HepG2 (cell line): ENCODE results near the gene CFAP61. TPM values are rescaled to one million over a fixed set of nuclear protein-coding genes. Genes with fewer than 3 reads are reported as not detected.

Experiments used
- ATAC-seq: fragments of 200-7000 bp; cut with Tn5 transposase; 3 replicates; pipeline ENCODE4 v1.9.1; 2020; ENCODE audit warnings: mild to moderate bottlenecking, moderate library complexity
- BruUV-seq: library from RNA; stranded (reverse); fragments of 400-500 nt; replicated peaks from 2 replicates; lab custom pipeline; 2021; lab: Mats Ljungman, UMichigan
- CTCF ChIA-PET: fragments of 300-600 bp; formaldehyde crosslinking; extraction: SDS; loops from one replicate; lab custom pipeline; 2021; ENCODE audit warnings: low total read pairs, inconsistent platforms, low intra/inter-chr PET ratio; lab: Yijun Ruan, JAX
- POLR2A ChIA-PET: fragments of 350-600 bp; sonication (Branson Sonifier 250); formaldehyde crosslinking; loops from one replicate; lab custom pipeline; 2020; ENCODE audit warnings: antibody characterized with exemption, inconsistent platforms; lab: Yijun Ruan, JAX
- DNase-seq: peaks from one replicate; pipeline ENCODE4 v3.0.0-alpha.2; 2015; ENCODE audit warnings: low spot score
- FAIRE-seq: peaks from 3 replicates; lab custom pipeline; 2011; peaks lifted over from hg19 to GRCh38; lab: Jason Lieb, UNC
- H2AFZ ChIP-seq: one replicate; pipeline ENCODE4 v1.6.1; 2011; ENCODE audit warnings: low read length, inconsistent platforms
- H3K27ac ChIP-seq: fragments of 300-600 bp; 3 replicates; pipeline ENCODE4 v1.8.0; 2011; ENCODE audit warnings: mixed run types, mild to moderate bottlenecking, mixed read lengths, low read length, inconsistent platforms; ENCODE audit not compliant: insufficient read depth; ENCODE audit errors: extremely low read length
- H3K27me3 ChIP-seq, 2 experiments: fragments of 200-600 bp in 1 of 2; 2 replicates in 1 of 2; 3 replicates in 1 of 2; pipeline versions ENCODE4 v1.6.0 to v1.8.0; 2011; ENCODE audit warnings: low read length in 2 of 2, mild to moderate bottlenecking in 2 of 2, moderate library complexity in 2 of 2, inconsistent platforms in 1 of 2; ENCODE audit not compliant: insufficient read depth in 2 of 2, control insufficient read depth in 1 of 2
- H3K36me3 ChIP-seq, 2 experiments: fragments of 200-600 bp in 1 of 2; replicated peaks in 1 of 2; 2 replicates in 1 of 2; 3 replicates in 1 of 2; pipeline versions ENCODE4 v1.5.1 to v1.8.0; 2011; ENCODE audit warnings: low read length in 2 of 2, inconsistent platforms in 1 of 2; ENCODE audit not compliant: insufficient read depth in 2 of 2, control insufficient read depth in 1 of 2
- H3K4me1 ChIP-seq: 2 replicates; pipeline ENCODE4 v1.5.1; 2012; ENCODE audit warnings: low read length, inconsistent platforms; ENCODE audit not compliant: insufficient read depth
- H3K4me2 ChIP-seq: 2 replicates; pipeline ENCODE4 v1.6.0; 2011; ENCODE audit warnings: low read depth, low read length, inconsistent platforms
- H3K4me3 ChIP-seq, 3 experiments: fragments of 200-600 bp in 1 of 3; sonication (generic), shearing (Covaris generic) in 1 of 3; replicated peaks in 1 of 3; 2 replicates each; pipeline ENCODE4 v1.5.1; 2011 to 2016; ENCODE audit warnings: low read length in 3 of 3, inconsistent platforms in 2 of 3, low read depth in 2 of 3, mild to moderate bottlenecking in 2 of 3, control low read depth in 1 of 3, mixed read lengths in 1 of 3; ENCODE audit not compliant: insufficient read depth in 1 of 3
- H3K79me2 ChIP-seq: one replicate; pipeline ENCODE4 v1.6.1; 2011; ENCODE audit warnings: low read length, inconsistent platforms; ENCODE audit not compliant: insufficient read depth
- H3K9ac ChIP-seq: 2 replicates; pipeline ENCODE4 v1.6.0; 2011; ENCODE audit warnings: mild to moderate bottlenecking, low read depth, low read length, inconsistent platforms; ENCODE audit not compliant: insufficient read depth
- H3K9me3 ChIP-seq: 2 replicates; pipeline ENCODE4 v1.5.1; 2012; ENCODE audit warnings: mild to moderate bottlenecking, low read length
- H4K20me1 ChIP-seq: 2 replicates; pipeline ENCODE4 v1.6.0; 2011; ENCODE audit warnings: inconsistent platforms, mild to moderate bottlenecking, low read length, moderate library complexity; ENCODE audit not compliant: insufficient read depth
- BATF2 ChIP-seq: sonication (generic); formaldehyde crosslinking; IDR thresholded peaks from 2 replicates; pipeline ENCODE4 v1.8.0; 2022; ENCODE audit warnings: mild to moderate bottlenecking, missing genetic modification reagents, moderate library complexity
- E2F1 ChIP-seq: sonication (generic); formaldehyde crosslinking; IDR thresholded peaks from 2 replicates; pipeline ENCODE4 v1.5.0; 2020; ENCODE audit warnings: missing genetic modification reagents
- ELF1 ChIP-seq: sonication (generic); formaldehyde crosslinking; IDR thresholded peaks from 2 replicates; pipeline ENCODE4 v1.4.0; 2020; ENCODE audit warnings: missing genetic modification reagents
- IRF2 ChIP-seq: IDR thresholded peaks from 2 replicates; pipeline ENCODE4 v1.6.1; 2018; ENCODE audit warnings: missing genetic modification reagents, missing compliant biosample characterization
- ZNF687 ChIP-seq: sonication (generic); formaldehyde crosslinking; IDR thresholded peaks from 2 replicates; pipeline ENCODE4 v1.5.1; 2020; ENCODE audit warnings: mild to moderate bottlenecking, missing genetic modification reagents, moderate library complexity
- ZNF737 ChIP-seq: sonication (generic); formaldehyde crosslinking; IDR thresholded peaks from 2 replicates; pipeline ENCODE4 v1.5.0; 2020; ENCODE audit warnings: missing genetic modification reagents, mild to moderate bottlenecking, borderline replicate concordance
- WGBS: methylation state at CpG from one replicate; pipeline ENCODE4 v1.1.6; 2017; ENCODE audit warnings: low lambda C conversion rate; 5-methylcytosine and 5-hydroxymethylcytosine counted together
- in situ Hi-C: cut with HindIII; loops from 2 replicates; pipeline ENCODE4 v1.10.0; 2017; ENCODE audit warnings: low pct_unique_long_range_greater_than_20kb; ENCODE audit not compliant: extremely low pct_ligation_motif_present
- intact Hi-C: fragments of 100-400 bp; cut with micrococcal nuclease; formaldehyde crosslinking; loops from one replicate; pipeline ENCODE4 v1.10.0; 2022; ENCODE audit not compliant: unreplicated experiment
- polyA plus RNA-seq, 8 experiments: library from polyadenylated mRNA; depleted of rRNA in 3 of 8; stranded (reverse) in 7 of 8; unstranded in 1 of 8; fragments of >200 nt; fragmentation: Illumina TruSeq in 4 of 8; extraction: Trizol in 4 of 8; gene quantifications; 2 replicates each; pipeline versions ENCODE4 v1.2.1 to v1.2.3, GENCODE V29; 2011 to 2016; ENCODE audit warnings: low read depth in 4 of 8, missing spikeins in 1 of 8, mixed read lengths in 1 of 8; ENCODE audit not compliant: insufficient read depth in 1 of 8
- total RNA-seq, 5 experiments: library from RNA; depleted of rRNA; stranded (reverse); fragments of >200 nt; fragmentation: Illumina TruSeq; extraction: Trizol; gene quantifications; 2 replicates each; pipeline ENCODE4 v1.2.3, GENCODE V29; 2016; ENCODE audit warnings: low read depth in 1 of 5
- TF ChIP-seq, protein P1 (sequence below): sonication (generic); formaldehyde crosslinking; IDR thresholded peaks from 2 replicates; pipeline ENCODE4 v1.4.0; 2020; ENCODE audit warnings: missing genetic modification reagents, mild to moderate bottlenecking, borderline replicate concordance
- TF ChIP-seq, protein P2 (sequence below): sonication (generic); formaldehyde crosslinking; conservative IDR thresholded peaks from 2 replicates; pipeline ENCODE4 v1.4.0; 2020; ENCODE audit warnings: missing genetic modification reagents

Gene CFAP61
- total and polyA plus RNA-seq, 2 of the 13 experiments (the other 11 are each of a cell fraction or from before 2014, with no cell fraction given), result 0.27 TPM; not detected in 1

DNA sequence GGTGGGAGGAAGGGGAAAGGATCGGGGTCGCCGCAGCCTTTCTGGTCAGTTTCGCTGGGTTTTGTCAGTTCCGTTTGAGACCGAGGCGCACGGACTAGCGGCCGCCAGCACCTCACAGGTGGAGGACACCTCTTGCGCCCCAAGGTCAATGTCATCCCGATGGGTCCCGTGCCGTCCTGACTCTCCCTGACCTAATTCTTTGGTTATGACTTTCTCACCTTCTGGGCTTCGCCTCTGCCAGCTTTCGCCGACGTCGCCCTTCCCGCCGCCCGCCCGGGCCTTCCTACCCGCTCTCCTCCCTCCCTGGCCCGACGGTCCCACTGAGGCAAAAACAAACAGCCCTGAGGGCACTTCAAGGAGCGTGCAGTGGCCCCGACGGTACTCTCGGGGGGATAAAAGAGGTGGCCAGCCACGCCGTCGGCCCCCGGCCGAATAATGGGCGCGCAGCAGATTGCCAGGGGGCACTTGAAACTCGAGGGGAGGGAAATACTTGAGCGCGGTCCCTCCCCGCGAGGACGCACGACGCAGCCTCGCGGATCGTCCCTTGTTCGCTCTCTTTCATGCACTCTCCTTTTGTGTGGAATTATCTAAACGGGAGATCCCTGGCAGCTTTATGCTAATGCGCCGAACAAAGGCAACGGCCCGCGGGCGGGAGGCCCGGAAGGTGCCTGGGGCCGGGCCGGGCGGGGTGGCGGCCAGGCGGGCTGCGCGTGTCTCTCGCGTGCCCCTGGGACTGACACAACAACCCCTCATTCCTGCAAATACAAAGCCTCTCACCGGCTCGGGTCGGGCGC is 311.7 kb downstream of the CFAP61 start:
- peaks cover 23% of the 10 kb centered on the region; the same call in 1 of the 2 replicates for H3K4me1 ChIP-seq
- no peaks in the 10 kb centered on the region for H3K9me3 ChIP-seq
- FAIRE-seq (no peak), DNase-seq (no peak), ATAC-seq (peak; percentile 35)
- H2AFZ ChIP-seq, result no peak overlapping the region
- H3K79me2 ChIP-seq, result no peaks in the 10 kb centered on the region
- H3K36me3 ChIP-seq, result no peaks in the 10 kb centered on the region
- H4K20me1 ChIP-seq, result no peaks in the 10 kb centered on the region; the same call in 1 of the 2 replicates
- no peak overlapping the region for H3K27ac ChIP-seq
- in situ Hi-C loops (loop anchor here (5.0 kb wide), 1 partner anchor 203 kb away; no protein-coding TSS in a partner anchor), intact Hi-C loops (loop anchor here (5.0 kb wide), 1 partner anchor 282 kb away; no protein-coding TSS in a partner anchor)
- H3K4me2 ChIP-seq, result peak overlapping the region; percentile 28; the same call in 1 of the 2 replicates
- BruUV-seq, result no TSS peak
- ChIA-PET CTCF (no interaction called here), POLR2A (no interaction called here)
- H3K27me3 ChIP-seq, result peaks cover 18 to 68% of the 10 kb centered on the region in 2 experiments
- no peak overlapping the region for H3K9ac ChIP-seq
- peak overlapping the region in 1 of 3 experiments; percentile 35; a peak in 2 of 6 replicates for H3K4me3 ChIP-seq
- WGBS, result 24% methylated on average over 69 of the region's 70 CpGs
- TF ChIP-seq ZNF737 (0 out of 2 replicates have a peak, but pooled peaks have one; percentile 27), E2F1 (CRISPR knock-in tag) (no peak), ZNF687 (peak; percentile 50), IRF2 (CRISPR knock-in tag) (no peak), ELF1 (no peak), BATF2 (no peak)
- TF ChIP-seq, protein P1, sequence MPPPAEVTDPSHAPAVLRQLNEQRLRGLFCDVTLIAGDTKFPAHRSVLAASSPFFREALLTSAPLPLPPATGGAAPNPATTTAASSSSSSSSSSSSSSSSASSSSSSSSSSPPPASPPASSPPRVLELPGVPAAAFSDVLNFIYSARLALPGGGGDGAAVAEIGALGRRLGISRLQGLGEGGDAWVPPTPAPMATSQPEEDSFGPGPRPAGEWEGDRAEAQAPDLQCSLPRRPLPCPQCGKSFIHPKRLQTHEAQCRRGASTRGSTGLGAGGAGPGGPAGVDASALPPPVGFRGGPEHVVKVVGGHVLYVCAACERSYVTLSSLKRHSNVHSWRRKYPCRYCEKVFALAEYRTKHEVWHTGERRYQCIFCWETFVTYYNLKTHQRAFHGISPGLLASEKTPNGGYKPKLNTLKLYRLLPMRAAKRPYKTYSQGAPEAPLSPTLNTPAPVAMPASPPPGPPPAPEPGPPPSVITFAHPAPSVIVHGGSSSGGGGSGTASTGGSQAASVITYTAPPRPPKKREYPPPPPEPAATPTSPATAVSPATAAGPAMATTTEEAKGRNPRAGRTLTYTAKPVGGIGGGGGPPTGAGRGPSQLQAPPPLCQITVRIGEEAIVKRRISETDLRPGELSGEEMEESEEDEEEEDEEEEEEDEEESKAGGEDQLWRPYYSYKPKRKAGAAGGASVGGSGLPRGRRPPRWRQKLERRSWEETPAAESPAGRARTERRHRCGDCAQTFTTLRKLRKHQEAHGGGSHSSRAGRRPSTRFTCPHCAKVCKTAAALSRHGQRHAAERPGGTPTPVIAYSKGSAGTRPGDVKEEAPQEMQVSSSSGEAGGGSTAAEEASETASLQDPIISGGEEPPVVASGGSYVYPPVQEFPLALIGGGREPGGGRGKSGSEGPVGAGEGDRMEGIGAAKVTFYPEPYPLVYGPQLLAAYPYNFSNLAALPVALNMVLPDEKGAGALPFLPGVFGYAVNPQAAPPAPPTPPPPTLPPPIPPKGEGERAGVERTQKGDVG (CRISPR knock-in tag), result no peak
- TF ChIP-seq, protein P2, sequence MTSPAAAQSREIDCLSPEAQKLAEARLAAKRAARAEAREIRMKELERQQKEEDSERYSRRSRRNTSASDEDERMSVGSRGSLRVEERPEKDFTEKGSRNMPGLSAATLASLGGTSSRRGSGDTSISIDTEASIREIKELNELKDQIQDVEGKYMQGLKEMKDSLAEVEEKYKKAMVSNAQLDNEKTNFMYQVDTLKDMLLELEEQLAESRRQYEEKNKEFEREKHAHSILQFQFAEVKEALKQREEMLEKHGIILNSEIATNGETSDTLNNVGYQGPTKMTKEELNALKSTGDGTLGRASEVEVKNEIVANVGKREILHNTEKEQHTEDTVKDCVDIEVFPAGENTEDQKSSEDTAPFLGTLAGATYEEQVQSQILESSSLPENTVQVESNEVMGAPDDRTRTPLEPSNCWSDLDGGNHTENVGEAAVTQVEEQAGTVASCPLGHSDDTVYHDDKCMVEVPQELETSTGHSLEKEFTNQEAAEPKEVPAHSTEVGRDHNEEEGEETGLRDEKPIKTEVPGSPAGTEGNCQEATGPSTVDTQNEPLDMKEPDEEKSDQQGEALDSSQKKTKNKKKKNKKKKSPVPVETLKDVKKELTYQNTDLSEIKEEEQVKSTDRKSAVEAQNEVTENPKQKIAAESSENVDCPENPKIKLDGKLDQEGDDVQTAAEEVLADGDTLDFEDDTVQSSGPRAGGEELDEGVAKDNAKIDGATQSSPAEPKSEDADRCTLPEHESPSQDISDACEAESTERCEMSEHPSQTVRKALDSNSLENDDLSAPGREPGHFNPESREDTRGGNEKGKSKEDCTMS, result no peak
